Tibial nerve (tissue), 3 donors: Measurements from ENCODE around the gene IFIT1.
"Not testable (repeated sequence)": the region's sequence is repeated elsewhere in the genome, so short reads cannot be mapped to it uniquely, and the experiment has no call there.

Experiments used
- CTCF ChIP-seq, 5 experiments: fragments of 200-600 bp in 3 of 5; fragments of 450-650 bp in 2 of 5; sonication (generic) in 3 of 5; IDR thresholded peaks; one replicate each; pipeline ENCODE4 v1.5.1; 2016 to 2019; ENCODE audit warnings: antibody characterized with exemption in 5 of 5, mild to moderate bottlenecking in 3 of 5, moderate library complexity in 2 of 5
- POLR2A ChIP-seq, 2 donors: fragments of 450-650 bp; IDR thresholded peaks; one replicate each; pipeline ENCODE4 v1.6.1; 2017; ENCODE audit warnings: antibody characterized with exemption in 2 of 2, mild to moderate bottlenecking in 2 of 2, moderate library complexity in 2 of 2

DNA sequence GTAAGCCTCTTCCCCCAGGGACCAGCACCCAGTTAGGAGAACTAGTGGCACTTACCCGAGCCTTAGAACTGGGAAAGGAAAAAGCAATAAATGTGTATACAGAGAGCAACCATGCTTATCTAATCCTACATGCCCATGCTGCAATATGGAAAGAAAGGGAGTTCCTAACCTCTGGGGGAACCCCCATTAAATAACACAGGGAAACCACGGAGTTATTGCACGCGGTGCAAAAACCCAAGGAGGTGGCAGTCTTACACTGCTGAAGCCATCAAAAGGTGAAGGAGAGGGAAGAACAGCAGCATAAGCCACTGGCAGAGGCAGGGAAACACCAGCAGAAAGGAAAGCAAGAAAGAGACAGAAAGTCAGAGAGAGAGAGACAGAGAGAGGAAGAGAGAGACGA lies 18.1 kb downstream of the IFIT1 start:
- TF ChIP-seq CTCF, POLR2A (IDR thresholded peaks at IDR 0.05): not testable (repeated sequence)
